COR-L47 (cell line): ENCODE measurements around the gene ZNF431.
A peak's percentile ranks its signal among the peaks of the same experiment; 100 is the strongest.
"Not testable (repeated sequence)": the region's sequence is repeated elsewhere in the genome, so short reads cannot be mapped to it uniquely, and the experiment has no call there.

Experiments used
- DNase-seq: peaks from one replicate; lab custom pipeline; 2025; lab: John Stamatoyannopoulos, UW

Gene ZNF431

GRCh38 chr19:21147540-21147939, 5.7 kb downstream of the ZNF431 start:
- DNase-seq, result no peak

DNA sequence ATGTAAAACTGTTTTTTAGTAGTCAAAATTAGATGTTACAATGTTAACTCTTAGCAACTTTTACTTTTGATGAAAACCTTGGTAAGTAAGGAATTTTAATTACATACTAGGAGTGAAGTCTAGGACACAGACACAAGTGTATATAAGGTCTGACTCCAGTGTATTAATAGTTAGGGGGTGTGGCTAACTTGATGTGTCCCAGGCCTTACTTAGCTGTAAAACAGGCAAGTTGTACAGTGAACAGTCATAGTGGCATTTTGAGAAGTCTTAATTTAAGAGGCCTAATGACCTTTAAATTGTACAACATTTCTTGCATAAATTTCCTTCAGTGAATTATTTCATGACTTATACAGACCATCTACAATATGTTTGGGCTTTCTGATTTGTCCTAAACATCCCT, 6.8 kb downstream of the ZNF431 start:
- DNase-seq, result no peak

DNA sequence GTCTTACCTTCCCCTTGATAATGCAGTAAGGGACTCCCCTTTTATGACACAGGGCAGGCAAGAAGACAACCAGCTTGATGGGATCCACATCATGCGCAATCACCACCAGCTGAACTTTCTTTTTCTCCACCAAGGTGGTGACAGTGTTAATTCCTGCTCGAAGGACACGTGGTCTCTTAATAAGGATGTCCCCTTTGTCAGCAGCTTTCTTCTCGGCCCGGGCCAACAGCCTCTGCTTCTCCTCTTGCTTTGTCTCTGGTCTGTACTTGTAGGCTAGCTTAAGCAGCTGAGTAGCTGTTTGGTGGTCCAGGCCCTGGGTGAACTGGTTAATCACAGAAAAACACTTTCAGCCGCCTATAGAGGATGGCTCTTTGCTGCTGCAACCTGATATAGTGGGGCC, 8.0 kb downstream of the ZNF431 start:
- no peak for DNase-seq

GRCh38 chr19:21151460-21151859, 9.6 kb downstream of the ZNF431 start:
- DNase-seq, result no peak

DNA sequence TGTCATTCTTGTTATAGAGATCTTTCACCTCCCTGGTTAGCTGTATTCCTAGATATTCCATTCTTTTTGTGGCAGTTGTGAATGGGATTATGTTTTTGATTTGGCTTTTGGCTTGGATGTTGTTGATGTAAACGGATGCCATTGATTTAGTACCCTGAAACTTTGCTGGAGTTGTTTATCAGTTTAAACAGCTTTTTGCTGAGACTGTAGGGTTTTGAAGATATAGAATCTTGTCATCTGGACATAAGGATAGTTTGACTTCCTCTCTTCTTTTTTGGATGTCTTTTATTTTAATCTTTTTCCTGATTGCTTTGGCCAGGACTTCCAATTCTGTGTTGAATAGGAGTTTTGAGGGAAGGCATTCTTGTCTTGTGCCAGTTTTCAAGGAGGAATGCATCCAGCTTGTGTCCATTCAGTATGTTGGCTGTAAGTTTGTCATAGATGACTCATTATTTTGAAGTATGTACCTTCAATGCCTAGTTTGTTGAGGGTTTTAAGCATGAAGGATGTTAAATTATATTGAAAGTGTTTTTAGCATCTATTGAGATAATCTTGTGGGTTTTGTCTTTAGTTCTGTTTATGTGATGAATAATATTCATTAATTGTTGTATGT, 16.8 kb downstream of the ZNF431 start:
- no peak for DNase-seq

DNA sequence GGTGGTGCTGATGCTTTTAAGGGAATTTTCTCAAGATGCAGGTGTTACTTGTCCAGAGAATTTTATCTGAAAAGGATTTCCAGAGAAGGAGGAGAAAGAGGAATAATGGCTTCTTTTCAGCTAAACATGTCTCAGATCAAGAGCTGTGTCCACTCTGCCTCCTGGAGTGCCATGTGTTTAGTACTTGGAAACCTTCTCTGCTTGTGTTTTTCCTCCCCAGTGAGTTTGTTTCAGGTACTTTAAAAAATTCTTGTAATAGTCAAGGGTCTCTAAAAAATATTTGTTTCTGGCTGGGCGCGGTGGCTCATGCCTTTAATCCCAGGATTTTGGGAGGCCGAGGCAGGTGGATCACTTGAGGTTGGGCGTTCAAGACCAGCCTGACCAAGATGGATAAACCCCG, 22.7 kb downstream of the ZNF431 start:
- no peak for DNase-seq

GRCh38 chr19:21166436-21166835, 24.6 kb downstream of the ZNF431 start:
- no peak for DNase-seq

DNA sequence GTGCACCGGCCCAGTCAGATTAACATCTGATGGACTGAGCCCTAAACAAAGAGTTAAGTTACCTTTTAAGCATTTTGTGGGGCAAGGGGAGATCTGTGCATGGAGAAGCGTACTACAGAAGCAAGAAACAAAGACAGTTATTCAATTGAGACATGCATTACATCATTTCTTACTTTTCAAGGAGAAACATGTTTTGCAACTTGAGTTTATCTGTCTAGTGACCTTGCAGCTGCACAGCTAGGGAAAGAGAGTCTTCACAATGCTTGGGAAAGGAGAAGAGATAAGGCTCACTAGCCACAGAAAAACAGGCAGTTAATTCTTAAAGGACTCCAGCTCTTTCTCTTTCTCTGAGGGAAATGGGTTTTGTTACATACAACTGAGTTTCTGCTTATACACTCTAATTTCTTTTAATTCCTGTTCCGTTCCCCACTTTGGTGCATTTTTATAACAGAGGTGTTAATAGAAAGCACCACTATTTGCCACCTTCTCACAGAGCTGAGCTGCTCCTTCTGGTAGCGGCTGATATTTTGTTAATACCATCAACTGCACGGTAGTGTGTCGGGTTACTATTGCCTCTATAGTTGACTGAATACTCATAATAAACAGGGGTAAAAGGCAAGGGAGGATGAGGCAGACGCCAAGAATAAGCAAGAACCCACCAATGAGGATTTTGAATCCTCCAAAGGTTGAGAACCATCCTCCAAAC, 55.9 kb downstream of the ZNF431 start:
- DNase-seq, result no peak

DNA sequence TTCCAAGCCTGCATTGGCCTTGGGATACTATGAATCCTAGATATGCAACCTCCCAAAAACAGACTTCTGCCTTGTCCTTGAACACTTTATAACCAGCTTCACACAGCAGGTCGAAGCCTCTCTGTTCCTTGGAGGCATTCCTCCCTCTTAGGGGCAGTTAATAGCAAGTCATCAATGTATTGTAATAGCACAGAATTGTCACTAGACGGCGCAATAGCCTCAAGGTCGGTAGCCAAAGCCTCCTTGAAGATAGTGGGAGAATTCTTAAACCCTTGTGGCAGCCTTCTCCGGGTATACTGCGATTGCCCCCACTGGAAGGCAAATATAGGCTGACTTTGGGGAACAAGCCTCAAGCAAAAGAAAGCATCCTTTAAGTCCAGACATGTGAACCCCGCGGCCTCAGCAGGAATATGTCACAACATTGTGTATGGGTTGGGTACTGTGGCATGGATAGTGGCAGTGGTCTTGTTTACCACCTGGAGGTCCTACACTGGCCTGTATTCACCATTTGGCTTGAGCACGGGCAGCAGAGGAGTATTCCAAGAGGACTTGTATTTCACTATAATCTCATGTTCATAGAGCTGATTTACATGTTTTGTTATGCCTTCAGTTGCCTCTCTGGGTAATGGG, 61.1 kb downstream of the ZNF431 start:
- DNase-seq, result peak; percentile 6

GRCh38 chr19:21210037-21210621, 68.3 kb downstream of the ZNF431 start:
- DNase-seq, result no peak

DNA sequence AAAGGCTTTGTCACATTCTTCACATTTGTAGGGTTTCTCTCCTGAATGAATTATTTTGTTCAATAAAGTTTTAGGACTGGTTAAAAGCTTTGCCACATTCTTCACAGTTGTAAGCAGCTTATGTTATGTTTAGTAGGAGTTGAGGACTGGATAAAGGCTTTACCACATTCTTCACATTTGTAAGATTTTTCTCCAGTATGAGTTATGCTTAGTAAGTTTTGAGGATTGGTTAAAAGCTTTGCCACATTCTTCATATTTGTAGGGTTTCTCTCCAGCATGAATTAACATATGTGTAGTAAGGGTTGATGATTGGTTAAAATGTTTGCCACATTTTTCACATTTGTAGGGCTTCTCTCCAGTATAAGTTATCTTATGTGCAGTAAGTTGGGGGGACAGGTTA, 79.9 kb downstream of the ZNF431 start:
- no peak for DNase-seq

- DNase-seq, result not testable (repeated sequence)
Measured at GRCh38 chr19:21229938-21230337, 88.1 kb downstream of the ZNF431 start.

GRCh38 chr19:21233691-21234090, 91.9 kb downstream of the ZNF431 start:
- no peak for DNase-seq

- not testable (repeated sequence) for DNase-seq
Measured at GRCh38 chr19:21236751-21237150, 94.9 kb downstream of the ZNF431 start.

DNA sequence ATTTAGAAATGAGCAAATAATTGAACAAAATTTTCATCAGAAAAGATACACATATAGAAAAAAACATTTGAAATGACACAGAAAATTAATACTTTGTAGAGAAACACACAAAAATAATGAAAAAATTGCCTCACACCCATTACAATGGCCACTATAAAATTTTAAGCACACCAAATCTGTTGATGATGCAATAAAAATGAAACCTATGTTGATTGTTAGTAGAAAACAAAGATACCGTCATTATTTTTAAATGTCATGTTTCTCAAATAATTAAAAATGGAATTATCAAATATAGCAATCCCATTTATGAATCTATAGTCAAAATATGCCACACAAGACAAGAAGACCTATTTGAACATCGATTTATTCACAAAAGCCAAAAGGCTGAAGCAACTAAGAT, 96.8 kb downstream of the ZNF431 start:
- DNase-seq, result no peak
